Ammon's horn (tissue), 1 donor: ENCODE measurements around the gene HOXD11.
A peak's percentile ranks its signal among the peaks of the same experiment; 100 is the strongest.

ENCODE experiments used
- DNase-seq: peaks from one replicate; pipeline ENCODE4 v3.0.0-alpha.2; 2016; ENCODE audit warnings: low spot score

Gene HOXD11

GRCh38 chr2:176132205-176133171, 25.4 kb downstream of the HOXD11 start:
- no peak for DNase-seq

- DNase-seq = no peak
Measured at GRCh38 chr2:176133389-176133788, 26.3 kb downstream of the HOXD11 start.

DNA sequence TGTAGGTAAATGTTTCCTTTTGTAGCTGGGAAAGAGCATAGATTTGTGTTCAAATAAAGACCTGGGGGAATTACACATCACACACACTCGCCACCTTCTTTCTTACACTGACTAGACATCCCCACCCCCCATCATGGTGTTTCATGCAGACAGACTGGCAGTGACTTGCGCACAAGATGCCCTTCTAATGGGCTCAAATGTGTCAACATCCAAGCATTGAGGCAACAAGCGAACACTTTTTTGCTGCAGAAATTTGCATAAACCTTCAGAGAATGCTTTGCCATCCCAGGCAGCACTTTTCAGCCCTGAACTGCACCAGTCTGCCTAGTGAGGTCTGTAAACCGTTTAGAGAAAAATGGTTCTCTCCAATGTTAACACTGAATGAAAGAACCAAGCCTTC, 27.0 kb downstream of the HOXD11 start:
- no peak for DNase-seq

DNA sequence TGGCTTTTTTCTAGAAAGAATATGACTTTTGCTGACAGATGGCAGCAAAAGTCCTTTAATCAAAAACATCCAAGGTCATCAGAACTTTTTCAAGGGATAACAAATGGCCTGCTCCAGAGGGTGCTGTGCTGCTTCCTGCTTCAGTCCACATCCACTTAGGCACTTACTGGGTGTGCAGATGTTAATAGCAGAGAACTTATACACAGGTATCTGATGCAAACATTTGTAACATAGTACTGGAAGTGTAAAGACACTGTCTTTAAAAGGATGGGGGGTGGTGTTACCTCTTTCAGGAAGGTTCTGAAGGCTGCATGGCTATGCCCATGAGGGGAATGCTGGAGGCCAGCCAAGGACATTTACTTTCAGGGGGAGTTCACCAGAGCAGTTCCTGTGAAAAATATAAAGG, 28.0 kb downstream of the HOXD11 start:
- DNase-seq = no peak

GRCh38 chr2:176136374-176137251, 29.5 kb downstream of the HOXD11 start:
- no peak for DNase-seq

GRCh38 chr2:176137252-176137580, 30.1 kb downstream of the HOXD11 start:
- DNase-seq = no peak

- DNase-seq = no peak
Measured at GRCh38 chr2:176137906-176138305, 30.8 kb downstream of the HOXD11 start.

GRCh38 chr2:176138526-176138922, 31.4 kb downstream of the HOXD11 start:
- DNase-seq = no peak

DNA sequence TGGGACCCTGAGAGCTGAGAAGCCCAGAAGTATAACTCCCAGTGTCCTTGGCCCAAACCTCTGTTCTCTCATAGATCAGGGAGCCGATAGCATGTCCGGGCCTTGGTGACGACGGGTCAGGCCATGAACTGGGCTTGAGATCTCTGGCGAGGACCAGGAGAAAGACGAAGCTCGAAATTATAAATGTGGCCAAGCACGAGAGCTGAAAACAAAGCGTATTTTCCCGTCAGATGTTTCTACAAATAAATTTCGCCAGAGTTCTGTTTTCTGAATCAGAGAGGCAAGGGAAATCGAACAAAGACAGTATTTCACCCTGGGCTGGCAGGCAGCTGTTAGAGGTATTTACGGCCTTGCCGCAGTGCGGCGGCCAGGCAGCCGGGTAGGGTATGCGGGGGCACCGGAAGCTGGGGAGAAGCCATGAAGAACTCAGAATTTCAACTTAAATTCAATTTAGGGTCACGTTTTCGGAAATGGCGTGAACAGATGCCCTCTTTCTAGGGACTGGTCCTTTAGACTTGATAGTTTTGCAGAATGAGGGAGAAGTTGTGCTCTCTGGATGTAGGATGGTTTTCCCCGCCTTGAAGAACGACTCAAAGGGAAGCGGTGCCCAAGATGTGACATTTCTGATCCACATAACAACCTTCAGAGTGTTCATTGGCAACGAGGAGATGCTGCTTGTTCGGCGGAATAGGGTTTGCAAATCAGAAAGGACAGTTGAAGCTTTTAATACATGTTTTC, 32.0 kb downstream of the HOXD11 start:
- no peak for DNase-seq

DNA sequence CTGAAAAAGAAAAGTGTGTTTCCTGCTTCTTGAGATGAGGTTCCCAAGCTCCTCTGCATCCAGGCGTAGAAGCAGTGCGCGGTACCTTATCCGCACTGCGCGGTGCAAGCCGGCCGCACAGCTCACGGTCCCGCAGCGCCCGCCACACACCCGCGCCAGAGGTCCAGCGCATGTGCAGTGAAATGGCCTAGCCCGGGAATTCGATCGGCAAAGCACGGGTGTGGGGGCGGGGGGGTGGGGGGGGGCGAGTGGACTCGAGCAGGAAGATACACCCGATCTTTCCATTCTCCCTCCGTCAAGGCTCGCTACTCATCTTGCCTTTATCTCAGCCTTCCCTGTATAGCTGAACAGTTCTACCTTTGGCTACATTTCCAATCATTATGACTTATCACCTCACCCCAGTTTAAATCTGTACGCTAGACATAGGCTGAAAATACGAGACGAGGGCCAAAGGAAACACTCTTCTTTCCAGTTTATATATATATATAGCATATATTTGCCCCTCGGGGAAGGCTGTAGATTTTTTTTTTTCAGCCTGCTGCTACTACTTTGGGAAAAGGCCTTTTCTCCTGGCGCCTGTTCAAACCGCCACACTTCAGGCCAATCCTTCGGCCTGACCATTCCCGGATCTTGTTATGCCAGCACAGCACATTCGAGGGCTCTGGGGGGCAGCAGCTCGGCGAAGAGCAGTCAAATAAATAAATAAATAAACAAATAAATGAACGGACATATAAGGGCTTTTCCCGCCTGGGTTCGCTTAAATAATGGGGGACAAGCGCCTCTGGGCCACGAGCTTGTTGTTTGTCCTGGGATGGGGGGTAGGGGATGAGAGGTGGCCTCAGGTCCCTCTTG, 32.8 kb downstream of the HOXD11 start:
- DNase-seq = no peak

DNA sequence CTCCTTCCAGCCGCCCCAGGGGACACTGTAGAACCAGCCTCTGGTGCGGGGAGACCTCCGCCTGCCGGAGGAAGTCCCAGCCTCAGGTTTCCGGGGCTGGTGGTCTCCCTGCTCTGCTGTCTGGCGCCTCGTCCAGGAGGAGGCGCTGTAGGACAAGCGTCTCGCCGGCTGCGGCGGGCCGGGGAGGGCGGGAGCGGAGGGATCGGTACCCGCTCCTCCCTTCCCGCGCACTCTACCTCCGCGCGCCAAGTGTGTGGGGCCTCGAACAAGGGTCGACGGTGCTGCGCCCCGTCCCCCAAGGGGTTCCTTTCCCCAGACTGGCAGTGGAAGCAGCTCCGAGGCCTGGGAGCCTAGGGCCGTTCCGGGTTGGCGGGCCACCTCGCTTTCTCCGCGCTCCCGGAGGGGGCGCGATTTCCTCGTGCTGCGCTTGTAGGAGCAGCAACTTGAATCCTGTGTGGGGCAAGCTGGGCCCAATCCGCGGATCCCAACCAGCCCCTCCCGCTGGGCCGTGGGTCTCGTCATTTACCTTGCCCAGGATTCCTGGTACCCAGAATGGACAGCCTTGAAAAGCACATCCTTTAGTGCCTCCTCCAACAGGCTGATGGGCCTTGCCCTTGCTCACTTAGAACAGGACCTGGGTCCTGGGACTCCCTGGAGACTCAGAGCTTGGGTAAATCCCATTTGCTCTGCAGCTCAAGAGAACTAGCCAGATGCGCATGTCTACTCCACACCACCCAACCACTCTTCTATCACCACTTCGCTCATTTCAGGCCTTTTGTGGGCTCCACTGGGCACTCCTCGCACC, 33.6 kb downstream of the HOXD11 start:
- peak; percentile 58 for DNase-seq

DNA sequence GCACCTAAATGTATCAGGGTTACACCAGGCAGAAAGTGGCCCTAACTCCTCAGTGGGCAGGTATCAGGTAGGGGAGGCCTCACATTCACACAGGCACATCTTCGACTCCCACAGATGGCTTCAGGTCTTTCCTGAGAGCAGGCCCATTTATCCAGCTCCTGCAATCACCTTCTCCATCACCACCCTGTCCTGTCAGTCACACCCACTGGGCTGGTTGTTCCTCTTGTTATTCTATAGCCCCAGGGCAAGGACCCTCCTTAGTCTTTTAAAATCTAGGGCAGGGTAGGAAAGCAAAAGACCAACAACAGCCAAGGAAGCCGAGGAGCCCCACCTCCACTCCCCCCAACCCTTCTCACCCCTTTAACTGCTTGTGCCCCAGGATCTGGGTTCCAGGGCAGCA, 35.2 kb downstream of the HOXD11 start:
- DNase-seq = no peak

GRCh38 chr2:176145085-176145969, 38.2 kb downstream of the HOXD11 start:
- no peak for DNase-seq

GRCh38 chr2:176146101-176146500, 39.0 kb downstream of the HOXD11 start:
- DNase-seq = no peak

- DNase-seq = no peak
Measured at GRCh38 chr2:176146645-176147044, 39.6 kb downstream of the HOXD11 start.

GRCh38 chr2:176147210-176147799, 40.2 kb downstream of the HOXD11 start:
- no peak for DNase-seq

DNA sequence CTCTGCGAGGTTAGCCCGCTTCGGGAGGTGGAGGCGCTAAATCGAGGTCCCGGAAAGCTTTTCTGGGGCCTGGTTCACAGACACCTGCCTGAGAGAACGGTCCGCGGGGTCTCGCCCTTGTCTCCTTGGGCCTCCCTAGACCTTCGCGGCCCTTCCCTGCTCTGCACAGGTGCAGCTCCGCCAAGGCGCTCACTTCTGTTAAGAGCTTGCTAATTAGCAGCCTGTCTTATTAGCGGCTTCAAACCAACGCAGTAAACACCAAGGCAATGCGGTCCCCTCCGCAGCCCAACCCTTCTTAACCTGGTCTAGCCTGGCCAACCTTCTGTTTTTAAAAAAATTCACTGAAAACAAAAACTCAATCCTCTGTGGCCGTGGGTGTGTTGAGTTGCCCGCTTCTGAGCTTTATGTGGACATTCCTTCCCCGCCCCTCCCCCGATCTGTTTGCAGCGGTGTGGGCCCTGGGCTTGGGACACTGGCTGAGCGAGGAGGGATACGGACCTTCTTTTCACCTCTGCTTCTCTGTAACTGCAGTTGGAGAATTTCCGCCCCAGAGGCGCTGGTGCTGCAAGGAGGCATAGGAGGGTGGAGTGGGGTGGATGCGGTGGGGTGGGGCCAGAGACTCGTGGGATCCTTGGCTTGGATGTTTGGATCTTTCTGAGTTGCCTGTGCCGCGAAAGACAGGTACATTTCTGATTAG, 40.9 kb downstream of the HOXD11 start:
- DNase-seq = no peak

- DNase-seq = no peak
Measured at GRCh38 chr2:176148751-176149421, 41.8 kb downstream of the HOXD11 start.
